ENCODE data around the gene SNRPD3.
A peak's percentile ranks its signal among the peaks of the same experiment; 100 is the strongest.
"Not testable (repeated sequence)": the region's sequence is repeated elsewhere in the genome, so short reads cannot be mapped to it uniquely, and the experiment has no call there.

Gene SNRPD3

DNA sequence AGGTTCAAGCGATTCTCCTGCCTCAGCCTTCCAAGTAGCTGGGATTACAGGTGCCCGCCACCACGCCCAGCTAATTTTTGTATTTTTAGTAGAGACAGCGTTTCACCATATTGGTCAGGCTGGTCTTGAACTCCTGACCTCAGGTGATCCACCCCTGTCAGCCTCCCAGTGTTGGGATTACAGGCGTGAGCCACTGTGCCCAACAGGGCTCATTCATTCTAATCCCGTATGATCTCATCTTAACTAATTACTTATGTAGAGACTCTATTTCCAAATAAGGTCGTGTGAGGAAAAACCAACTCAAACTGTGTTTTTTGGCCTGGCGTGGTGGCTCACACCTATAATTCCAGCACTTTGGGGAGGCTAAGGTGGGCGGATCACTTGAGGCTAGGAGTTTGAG is 41.3 kb downstream of the SNRPD3 start:
- H2BK120ac ChIP-seq (ENCODE audit: insufficient read depth, low read length, poor library complexity); H3K4me2 ChIP-seq (ENCODE audit: low read length); H2BK5ac ChIP-seq (ENCODE audit: low read depth, low read length, poor library complexity); H2AFZ ChIP-seq (ENCODE audit: insufficient read depth, low read length, poor library complexity); H3K23ac ChIP-seq (ENCODE audit: low read length); H2BK12ac ChIP-seq (ENCODE audit: low read length); H4K12ac ChIP-seq (ENCODE audit: low read depth, low read length); H3K9ac ChIP-seq (ENCODE audit: low read length); H2AK5ac ChIP-seq (ENCODE audit: low read length); H4K8ac ChIP-seq (ENCODE audit: low read depth, low read length); DNase-seq; H3K18ac ChIP-seq (ENCODE audit: low read length); H3K27me3 ChIP-seq (ENCODE audit: insufficient read depth, low read length); H3K14ac ChIP-seq (ENCODE audit: low read length); H3K4me3 ChIP-seq (ENCODE audit: low read depth, low read length); H3K79me2 ChIP-seq (ENCODE audit: control insufficient read depth, insufficient read depth, low read length, poor library complexity); H3K36me3 ChIP-seq (ENCODE audit: control insufficient read depth in 1 of 2, insufficient read depth in 2 of 2, low read length in 2 of 2); H3K79me1 ChIP-seq (ENCODE audit: low read length); H4K91ac ChIP-seq (ENCODE audit: low read depth, low read length); H3K9me3 ChIP-seq (ENCODE audit: insufficient read depth, low read depth, low read length); H3K4ac ChIP-seq (ENCODE audit: low read depth, low read length); H3K27ac ChIP-seq (ENCODE audit: low read depth, low read length): not testable (repeated sequence)
- WGBS (ENCODE audit: extremely low coverage, insufficient coverage, insufficient read length), result no CpG with 5 or more reads among the region's 9 CpGs
- peaks cover 9 to 10% of the 10 kb centered on the region in 2 experiments for H3K4me1 ChIP-seq (ENCODE audit: control insufficient read depth in 1 of 2, insufficient read depth in 2 of 2, low read length in 2 of 2)

DNA sequence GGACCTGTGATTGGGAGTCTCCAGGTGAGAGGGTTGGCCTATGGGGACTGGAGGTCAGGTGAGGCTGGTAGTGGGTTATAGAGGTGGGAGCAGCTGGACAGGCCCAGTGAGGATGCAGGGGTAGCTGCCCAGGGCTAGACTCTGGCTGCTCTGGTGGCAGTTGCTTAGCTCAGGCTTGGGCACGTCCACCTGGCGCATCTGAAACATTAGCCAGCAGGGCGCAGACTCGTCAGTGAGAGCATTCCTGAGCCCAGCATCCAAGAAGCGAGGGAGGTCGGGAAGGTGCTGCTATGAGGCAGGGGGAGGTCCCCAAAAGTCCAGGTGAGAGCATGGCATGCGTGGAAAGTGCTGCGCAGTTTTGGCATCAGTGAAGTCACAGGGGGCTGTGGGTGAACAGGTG is 43.7 kb downstream of the SNRPD3 start:
- Histone ChIP-seq H3K4me3 (ENCODE audit: low read depth, low read length) (no peak overlapping the region), H3K4ac (ENCODE audit: low read depth, low read length) (no peak overlapping the region), H4K8ac (ENCODE audit: low read depth, low read length) (no peak overlapping the region), H2BK12ac (ENCODE audit: low read length) (no peak overlapping the region), H4K91ac (ENCODE audit: low read depth, low read length) (no peak overlapping the region), H3K4me1 (ENCODE audit: control insufficient read depth in 1 of 2, insufficient read depth in 2 of 2, low read length in 2 of 2) (peaks cover 2 to 11% of the 10 kb centered on the region in 2 experiments), H3K9ac (ENCODE audit: low read length) (no peak overlapping the region), H2AK5ac (ENCODE audit: low read length) (no peak overlapping the region), H2AFZ (ENCODE audit: insufficient read depth, low read length, poor library complexity) (no peak overlapping the region), H2BK5ac (ENCODE audit: low read depth, low read length, poor library complexity) (no peak overlapping the region), H3K23ac (ENCODE audit: low read length) (no peak overlapping the region), H3K27me3 (ENCODE audit: insufficient read depth, low read length) (no peaks in the 10 kb centered on the region), H3K27ac (ENCODE audit: low read depth, low read length) (no peak overlapping the region), H3K79me1 (ENCODE audit: low read length) (peaks cover 5% of the 10 kb centered on the region), H2BK120ac (ENCODE audit: insufficient read depth, low read length, poor library complexity) (peak overlapping the region; percentile 25), H3K14ac (ENCODE audit: low read length) (no peak overlapping the region), H3K4me2 (ENCODE audit: low read length) (no peak overlapping the region), H3K36me3 (ENCODE audit: control insufficient read depth in 1 of 2, insufficient read depth in 2 of 2, low read length in 2 of 2) (no peaks in the 10 kb centered on the region), H3K79me2 (ENCODE audit: control insufficient read depth, insufficient read depth, low read length, poor library complexity) (no peaks in the 10 kb centered on the region), H3K9me3 (ENCODE audit: insufficient read depth, low read depth, low read length) (peaks cover 4% of the 10 kb centered on the region), H4K12ac (ENCODE audit: low read depth, low read length) (no peak overlapping the region), H3K18ac (ENCODE audit: low read length) (no peak overlapping the region)
- WGBS (ENCODE audit: extremely low coverage, insufficient coverage, insufficient read length), result no CpG with 5 or more reads among the region's 8 CpGs
- DNase-seq, result no peak

DNA sequence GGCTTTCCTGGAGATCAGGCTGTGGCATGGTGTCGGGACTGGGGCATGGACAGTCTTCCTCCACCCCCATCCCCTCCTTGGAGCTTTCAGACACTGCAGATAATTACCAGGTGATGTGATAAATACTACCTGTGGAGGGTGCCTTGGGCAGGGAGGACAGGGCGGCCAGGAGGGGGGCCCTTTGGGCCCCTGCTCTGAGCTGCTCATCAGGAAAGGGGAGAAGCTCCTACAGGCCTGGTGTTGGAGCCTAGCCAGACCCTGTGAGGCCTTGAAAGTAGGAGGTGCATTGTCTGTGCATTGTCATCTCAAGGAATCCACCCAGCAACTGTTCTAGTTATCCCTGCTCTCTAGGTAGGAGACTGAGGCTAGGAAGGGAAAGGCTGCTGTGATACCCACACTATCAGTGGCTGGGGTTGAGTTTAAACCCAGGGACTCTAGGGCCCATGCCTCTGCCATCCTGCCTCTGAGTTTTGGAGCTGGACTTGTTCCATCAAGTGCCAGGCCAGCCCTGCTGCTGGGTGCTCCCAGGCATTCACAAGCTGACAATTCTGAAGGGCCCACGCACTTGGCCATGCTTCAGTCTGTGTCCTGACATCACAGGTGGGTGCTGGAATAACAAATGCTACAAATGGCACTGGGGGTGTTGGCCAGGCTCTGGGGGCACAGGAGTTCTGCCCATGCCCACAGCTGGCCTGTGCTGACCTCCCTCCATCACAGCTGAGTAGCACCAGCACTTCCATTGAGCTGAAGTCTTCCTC is 44.3 kb downstream of the SNRPD3 start:
- not testable (repeated sequence) for H2BK12ac ChIP-seq (ENCODE audit: low read length); H3K79me1 ChIP-seq (ENCODE audit: low read length); H3K23ac ChIP-seq (ENCODE audit: low read length); H3K36me3 ChIP-seq (ENCODE audit: control insufficient read depth in 1 of 2, insufficient read depth in 2 of 2, low read length in 2 of 2); H2BK120ac ChIP-seq (ENCODE audit: insufficient read depth, low read length, poor library complexity); H3K4ac ChIP-seq (ENCODE audit: low read depth, low read length); H3K79me2 ChIP-seq (ENCODE audit: control insufficient read depth, insufficient read depth, low read length, poor library complexity); H3K18ac ChIP-seq (ENCODE audit: low read length); H4K8ac ChIP-seq (ENCODE audit: low read depth, low read length); H2AFZ ChIP-seq (ENCODE audit: insufficient read depth, low read length, poor library complexity); H4K12ac ChIP-seq (ENCODE audit: low read depth, low read length); H3K4me2 ChIP-seq (ENCODE audit: low read length); H3K27ac ChIP-seq (ENCODE audit: low read depth, low read length); DNase-seq; H3K27me3 ChIP-seq (ENCODE audit: insufficient read depth, low read length); H3K9ac ChIP-seq (ENCODE audit: low read length); H3K9me3 ChIP-seq (ENCODE audit: insufficient read depth, low read depth, low read length); H3K14ac ChIP-seq (ENCODE audit: low read length); H4K91ac ChIP-seq (ENCODE audit: low read depth, low read length); H2BK5ac ChIP-seq (ENCODE audit: low read depth, low read length, poor library complexity); H3K4me3 ChIP-seq (ENCODE audit: low read depth, low read length)
- H3K4me1 ChIP-seq (ENCODE audit: control insufficient read depth in 1 of 2, insufficient read depth in 2 of 2, low read length in 2 of 2), result peaks cover 2 to 11% of the 10 kb centered on the region in 2 experiments
- H2AK5ac ChIP-seq (ENCODE audit: low read length), result peak overlapping the region; percentile 15
- no CpG with 5 or more reads among the region's 3 CpGs for WGBS (ENCODE audit: extremely low coverage, insufficient coverage, insufficient read length)

DNA sequence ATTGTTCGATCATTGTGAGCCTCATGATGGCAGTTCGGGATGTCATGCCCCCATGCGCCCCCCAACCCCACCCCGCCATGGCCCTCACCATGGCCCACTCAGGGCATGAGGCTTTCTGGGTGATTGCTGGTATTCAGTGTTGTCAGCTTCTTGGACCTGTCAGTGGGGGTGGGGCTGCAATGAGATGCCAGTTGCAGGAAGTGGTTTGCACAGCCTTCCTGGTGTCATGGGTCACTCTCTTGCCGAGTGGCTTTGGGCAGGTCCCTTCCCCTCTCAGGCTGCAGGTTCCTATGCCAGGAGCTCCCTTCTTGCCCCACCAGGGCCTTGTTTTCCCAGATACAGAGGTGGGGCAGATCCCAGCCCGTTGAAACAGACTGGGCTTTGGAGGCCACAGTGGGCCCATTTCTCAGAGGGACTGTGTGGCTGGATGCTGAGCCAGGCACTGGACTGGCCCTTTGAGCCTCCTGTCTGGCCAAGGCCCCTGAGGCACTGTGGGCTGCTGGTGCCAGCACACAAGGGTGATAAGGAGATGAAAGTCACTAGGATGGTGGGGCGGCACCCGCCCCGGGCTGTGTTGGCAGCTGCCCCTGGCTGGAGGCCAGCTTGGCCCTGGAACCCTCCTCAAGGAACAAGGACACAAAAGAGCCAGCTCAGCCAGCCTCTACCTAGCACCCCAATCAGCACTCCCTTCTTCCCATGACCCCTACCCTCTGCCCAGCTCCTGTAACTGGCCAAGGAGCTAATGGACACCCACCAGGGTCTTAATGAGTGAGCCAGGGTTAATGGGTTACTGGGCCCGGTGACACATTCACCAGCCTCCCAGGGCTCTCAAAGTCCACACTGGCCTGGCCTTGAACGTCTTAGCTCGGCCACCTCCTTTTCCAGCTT is 45.7 kb downstream of the SNRPD3 start:
- peak; percentile 59 to 80 for DNase-seq
- WGBS (ENCODE audit: extremely low coverage, insufficient coverage, insufficient read length), result no CpG with 5 or more reads among the region's 12 CpGs
- Histone ChIP-seq H3K4me1 (ENCODE audit: control insufficient read depth in 1 of 2, insufficient read depth in 2 of 2, low read length in 2 of 2) (peaks cover 2 to 13% of the 10 kb centered on the region in 2 experiments), H3K23ac (ENCODE audit: low read length) (no peak overlapping the region), H3K4ac (ENCODE audit: low read depth, low read length) (no peak overlapping the region), H3K27ac (ENCODE audit: low read depth, low read length) (no peak overlapping the region), H3K79me1 (ENCODE audit: low read length) (peaks cover 5% of the 10 kb centered on the region), H4K12ac (ENCODE audit: low read depth, low read length) (no peak overlapping the region), H3K36me3 (ENCODE audit: control insufficient read depth in 1 of 2, insufficient read depth in 2 of 2, low read length in 2 of 2) (no peaks in the 10 kb centered on the region), H3K4me3 (ENCODE audit: low read depth, low read length) (no peak overlapping the region), H4K91ac (ENCODE audit: low read depth, low read length) (no peak overlapping the region), H3K9ac (ENCODE audit: low read length) (no peak overlapping the region), H4K8ac (ENCODE audit: low read depth, low read length) (no peak overlapping the region), H3K4me2 (ENCODE audit: low read length) (no peak overlapping the region), H3K18ac (ENCODE audit: low read length) (no peak overlapping the region), H3K27me3 (ENCODE audit: insufficient read depth, low read length) (no peaks in the 10 kb centered on the region), H3K79me2 (ENCODE audit: control insufficient read depth, insufficient read depth, low read length, poor library complexity) (no peaks in the 10 kb centered on the region), H2BK5ac (ENCODE audit: low read depth, low read length, poor library complexity) (no peak overlapping the region), H2AK5ac (ENCODE audit: low read length) (no peak overlapping the region), H3K9me3 (ENCODE audit: insufficient read depth, low read depth, low read length) (peaks cover 3% of the 10 kb centered on the region), H3K14ac (ENCODE audit: low read length) (no peak overlapping the region), H2BK120ac (ENCODE audit: insufficient read depth, low read length, poor library complexity) (peak overlapping the region; percentile 28), H2BK12ac (ENCODE audit: low read length) (peak overlapping the region; percentile 35), H2AFZ (ENCODE audit: insufficient read depth, low read length, poor library complexity) (no peak overlapping the region)
